NCI-H2227 (cell line): ENCODE data around the gene CCDC30.

Experiments
- DNase-seq: peaks from one replicate; lab custom pipeline; 2025; ENCODE audit not compliant: unreplicated experiment; lab: John Stamatoyannopoulos, UW

Gene CCDC30

GRCh38 chr1:42689912-42690311, 226.8 kb downstream of the CCDC30 start:
- no peak for DNase-seq

- no peak for DNase-seq
Observed at GRCh38 chr1:42690477-42691156, 227.5 kb downstream of the CCDC30 start.

GRCh38 chr1:42691157-42691498, 228.0 kb downstream of the CCDC30 start:
- DNase-seq = no peak

- DNase-seq = no peak
Observed at GRCh38 chr1:42692461-42692860, 229.4 kb downstream of the CCDC30 start.

- no peak for DNase-seq
Observed at GRCh38 chr1:42692911-42693310, 229.8 kb downstream of the CCDC30 start.

- DNase-seq = no peak
Observed at GRCh38 chr1:42698081-42698813, 235.2 kb downstream of the CCDC30 start.

- no peak for DNase-seq
Observed at GRCh38 chr1:42700006-42700405, 236.9 kb downstream of the CCDC30 start.

GRCh38 chr1:42703888-42704464, 240.9 kb downstream of the CCDC30 start:
- no peak for DNase-seq
